Measurements from ENCODE around the gene FBXL17. TPM values are rescaled to one million over a fixed set of nuclear protein-coding genes. Genes with fewer than 3 reads are reported as not detected.

Gene FBXL17
- total and polyA plus RNA-seq, 2 of the 13 experiments (the other 11 are each of a cell fraction or from before 2014, with no cell fraction given) = 3.0 to 7.9 TPM

- TF ChIP-seq CSRNP1 (CRISPR knock-in tag; IDR thresholded peaks at IDR 0.05) (no peak), KDM3A (CRISPR knock-in tag; IDR thresholded peaks at IDR 0.05; ENCODE audit: low read depth) (no peak), IRF1 (CRISPR knock-in tag; IDR thresholded peaks at IDR 0.05; ENCODE audit: low read depth) (no peak), RFX1 (IDR thresholded peaks at IDR 0.05) (no peak), FUBP1 (CRISPR knock-in tag; IDR thresholded peaks at IDR 0.05; ENCODE audit: borderline replicate concordance) (no peak), NR2F1 (CRISPR knock-in tag; IDR thresholded peaks at IDR 0.05) (no peak), HMG20B (CRISPR knock-in tag; conservative IDR thresholded peaks at IDR 0.05) (no peak), SALL2 (CRISPR knock-in tag; IDR thresholded peaks at IDR 0.05) (no peak), AGO2 (optimal IDR thresholded peaks at IDR 0.05; ENCODE audit: low read depth, low read length) (no peak)
Measured at GRCh38 chr5:107951309-107951708, 430.6 kb downstream of the FBXL17 start (continued).

- no peak overlapping the region for H2AFZ ChIP-seq (ENCODE audit: low read length)
- BruUV-seq (replicated peaks) = no TSS peak
- H3K9ac ChIP-seq (ENCODE audit: insufficient read depth, low read depth, low read length) = no peak overlapping the region
- H3K9me3 ChIP-seq (ENCODE audit: low read length) = no peaks in the 10 kb centered on the region
- no peaks in the 10 kb centered on the region for H3K27me3 ChIP-seq (ENCODE audit: control insufficient read depth in 1 of 2, insufficient read depth in 2 of 2, low read length in 2 of 2)
- in situ Hi-C loops (cut with HindIII; ENCODE audit: extremely low pct_ligation_motif_present, low pct_unique_long_range_greater_than_20kb) (no loop called here), intact Hi-C loops (cut with micrococcal nuclease; ENCODE audit: unreplicated experiment) (no loop called here)
- POLR2A ChIA-PET = no interaction called here
- CTCF ChIA-PET (ENCODE audit: low intra/inter-chr PET ratio, low total read pairs) = no interaction called here
- FAIRE-seq = no peak
- TF ChIP-seq ZNF513 (CRISPR knock-in tag; conservative IDR thresholded peaks at IDR 0.05) (no peak), ZNF574 (CRISPR knock-in tag; IDR thresholded peaks at IDR 0.05) (no peak), ISX (CRISPR knock-in tag; conservative IDR thresholded peaks at IDR 0.05) (no peak), MTF1 (CRISPR knock-in tag; IDR thresholded peaks at IDR 0.05) (no peak), CBX5 (CRISPR knock-in tag; IDR thresholded peaks at IDR 0.05; ENCODE audit: borderline replicate concordance) (no peak)
- 65% methylated on average over 5 of the region's 5 CpGs for WGBS (ENCODE audit: low lambda C conversion rate)
- ATAC-seq = no peak
- no peaks in the 10 kb centered on the region for H3K36me3 ChIP-seq (replicated peaks in 1 of 2; ENCODE audit: control insufficient read depth in 1 of 2, insufficient read depth in 2 of 2, low read length in 2 of 2)
- no peak overlapping the region for H3K27ac ChIP-seq (ENCODE audit: extremely low read length, insufficient read depth, low read length)
- H3K4me1 ChIP-seq (ENCODE audit: insufficient read depth, low read length) = peaks cover 10% of the 10 kb centered on the region
- no peak overlapping the region for H3K4me3 ChIP-seq (replicated peaks in 1 of 3; ENCODE audit: insufficient read depth in 1 of 3, low read depth in 2 of 3, low read length in 3 of 3)
- H4K20me1 ChIP-seq (ENCODE audit: insufficient read depth, low read length) = no peaks in the 10 kb centered on the region
- H3K4me2 ChIP-seq (ENCODE audit: low read depth, low read length) = no peak overlapping the region
- no peaks in the 10 kb centered on the region for H3K79me2 ChIP-seq (ENCODE audit: insufficient read depth, low read length)
- no peak for DNase-seq (ENCODE audit: low spot score)
Measured at GRCh38 chr5:107950776-107951175, 431.1 kb downstream of the FBXL17 start.
